Activated naive CD8-positive, alpha-beta T cell treated with anti-CD3 and anti-CD28 coated beads, Interleukin-2, amount 50 U/mL, for 16 hours (primary cell): ENCODE measurements around the gene ITGB3.
"Not testable (repeated sequence)": the region's sequence is repeated elsewhere in the genome, so short reads cannot be mapped to it uniquely, and the experiment has no call there.

Source experiments
- DNase-seq: peaks from one replicate; pipeline ENCODE4 v3.0.0-alpha.2; 2020; ENCODE audit warnings: low read depth, low spot score

Gene ITGB3

GRCh38 chr17:47253541-47254402, at the start of gene ITGB3:
Gene ITGB3 (plus strand): TSS chr17:47253827. CDS start chr17:47253862, 35 bp downstream.
- DNase-seq: peak; percentile 11

- DNase-seq: no peak
Observed at GRCh38 chr17:47203984-47204721, 49.5 kb upstream of the ITGB3 start.

GRCh38 chr17:47204722-47205418, 48.8 kb upstream of the ITGB3 start:
- no peak for DNase-seq

GRCh38 chr17:47205419-47205963, 48.1 kb upstream of the ITGB3 start:
- DNase-seq: no peak

GRCh38 chr17:47207143-47208067, 46.2 kb upstream of the ITGB3 start:
- DNase-seq: no peak

- no peak for DNase-seq
Observed at GRCh38 chr17:47208744-47209488, 44.7 kb upstream of the ITGB3 start, which contains the start of gene MYL4. Gene MYL4 (plus strand): TSS chr17:47209348. CDS start chr17:47209423, 75 bp downstream.

GRCh38 chr17:47209499-47209898, 44.1 kb upstream of the ITGB3 start:
- no peak for DNase-seq

- no peak for DNase-seq
Observed at GRCh38 chr17:47210105-47210504, 43.5 kb upstream of the ITGB3 start.

GRCh38 chr17:47210779-47211178, 42.8 kb upstream of the ITGB3 start:
- DNase-seq: no peak

GRCh38 chr17:47212458-47212857, 41.2 kb upstream of the ITGB3 start:
- no peak for DNase-seq

GRCh38 chr17:47213540-47213939, 40.1 kb upstream of the ITGB3 start:
- no peak for DNase-seq

- no peak for DNase-seq
Observed at GRCh38 chr17:47214931-47215330, 38.7 kb upstream of the ITGB3 start.

- DNase-seq: not testable (repeated sequence)
Observed at GRCh38 chr17:47216821-47217220, 36.8 kb upstream of the ITGB3 start.

- DNase-seq: not testable (repeated sequence)
Observed at GRCh38 chr17:47217279-47217678, 36.3 kb upstream of the ITGB3 start.

GRCh38 chr17:47218896-47219430, 34.7 kb upstream of the ITGB3 start:
- DNase-seq: no peak

GRCh38 chr17:47219621-47220475, 33.8 kb upstream of the ITGB3 start:
- no peak for DNase-seq

- no peak for DNase-seq
Observed at GRCh38 chr17:47220531-47220999, 33.1 kb upstream of the ITGB3 start.

GRCh38 chr17:47221154-47221553, 32.5 kb upstream of the ITGB3 start:
- DNase-seq: no peak

- no peak for DNase-seq
Observed at GRCh38 chr17:47222047-47222446, 31.6 kb upstream of the ITGB3 start.
